Measurements from ENCODE around the gene MEG3. TPM values are rescaled to one million over a fixed set of nuclear protein-coding genes. Genes with fewer than 3 reads are reported as not detected.

MEG3 gene
- total and polyA plus RNA-seq, 2 donors (not counting 3 experiments of a cell fraction or from before 2014, with no cell fraction given), result 378 to 508 TPM

DNA sequence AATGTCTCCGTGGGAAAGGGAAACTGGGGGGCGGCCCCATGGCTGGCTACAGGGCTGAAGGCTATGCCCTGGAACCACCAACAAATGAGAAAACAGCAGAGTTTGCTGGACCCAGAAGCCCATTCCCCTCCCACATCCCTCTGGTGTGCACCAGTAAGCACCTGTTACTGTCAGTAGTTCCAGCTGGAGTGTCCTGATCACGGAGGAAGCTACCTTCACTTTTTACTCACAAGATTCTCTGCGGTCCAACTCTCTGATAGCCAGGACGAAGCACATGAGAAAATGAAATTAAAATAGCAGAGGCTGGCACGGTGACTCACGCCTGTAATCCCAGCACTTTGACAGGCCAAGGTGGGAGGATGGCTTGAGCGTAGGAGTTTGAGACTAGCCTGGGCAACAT lies 22.7 kb upstream of the MEG3 start:
- FAIRE-seq (no peak), DNase-seq (ENCODE audit: low read depth, low spot score) (no peak)
- Histone ChIP-seq H3K9me1 (replicated peaks; ENCODE audit: control insufficient read depth, extremely low read depth, insufficient read depth, low read length) (no peaks in the 10 kb centered on the region), H2AFZ (ENCODE audit: low read depth, low read length) (no peak overlapping the region), H3K9me3 (replicated peaks; ENCODE audit: control insufficient read depth, insufficient read depth, low read length) (no peaks in the 10 kb centered on the region), H3K9ac (replicated peaks; ENCODE audit: extremely low read depth, insufficient read depth, low read length) (no peak overlapping the region), H3K79me2 (ENCODE audit: control insufficient read depth, insufficient read depth, low read length) (no peaks in the 10 kb centered on the region), H3K4me1 (ENCODE audit: control insufficient read depth, extremely low read depth, insufficient read depth, low read length) (no peaks in the 10 kb centered on the region), H3K4me3 (replicated peaks in 1 of 3; ENCODE audit: insufficient read depth in 1 of 3, low read depth in 1 of 3, low read length in 3 of 3) (no peak overlapping the region), H3K4me2 (ENCODE audit: insufficient read depth, low read length) (no peak overlapping the region), H4K20me1 (replicated peaks; ENCODE audit: control insufficient read depth, extremely low read depth, insufficient read depth, low read length) (no peaks in the 10 kb centered on the region), H3K36me3 (ENCODE audit: control insufficient read depth in 2 of 2, extremely low read depth in 1 of 2, insufficient read depth in 2 of 2, low read length in 2 of 2) (no peaks in the 10 kb centered on the region), H3K27me3 (ENCODE audit: control insufficient read depth in 2 of 2, insufficient read depth in 2 of 2, low read length in 2 of 2) (peaks cover 0 to 8% of the 10 kb centered on the region in 2 experiments), H3K27ac (ENCODE audit: insufficient read depth, low read depth, low read length) (no peak overlapping the region)
- dilution Hi-C loops (cut with MboI; ENCODE audit: extremely low pct_ligation_motif_present, low sequenced_read_pairs) (no loop called here), intact Hi-C loops (cut with micrococcal nuclease) (no loop called here)
- POLR2A ChIA-PET, result no interaction called here
- CTCF ChIA-PET, result interaction anchor here (0.9 kb wide), 1 partner anchor 93 kb away, joined by 3 read pairs; no protein-coding TSS in a partner anchor
- TF ChIP-seq FOS (IDR thresholded peaks at IDR 0.05; ENCODE audit: borderline replicate concordance, insufficient read depth, low read length), result no peak
- TF ChIP-seq, protein P1, sequence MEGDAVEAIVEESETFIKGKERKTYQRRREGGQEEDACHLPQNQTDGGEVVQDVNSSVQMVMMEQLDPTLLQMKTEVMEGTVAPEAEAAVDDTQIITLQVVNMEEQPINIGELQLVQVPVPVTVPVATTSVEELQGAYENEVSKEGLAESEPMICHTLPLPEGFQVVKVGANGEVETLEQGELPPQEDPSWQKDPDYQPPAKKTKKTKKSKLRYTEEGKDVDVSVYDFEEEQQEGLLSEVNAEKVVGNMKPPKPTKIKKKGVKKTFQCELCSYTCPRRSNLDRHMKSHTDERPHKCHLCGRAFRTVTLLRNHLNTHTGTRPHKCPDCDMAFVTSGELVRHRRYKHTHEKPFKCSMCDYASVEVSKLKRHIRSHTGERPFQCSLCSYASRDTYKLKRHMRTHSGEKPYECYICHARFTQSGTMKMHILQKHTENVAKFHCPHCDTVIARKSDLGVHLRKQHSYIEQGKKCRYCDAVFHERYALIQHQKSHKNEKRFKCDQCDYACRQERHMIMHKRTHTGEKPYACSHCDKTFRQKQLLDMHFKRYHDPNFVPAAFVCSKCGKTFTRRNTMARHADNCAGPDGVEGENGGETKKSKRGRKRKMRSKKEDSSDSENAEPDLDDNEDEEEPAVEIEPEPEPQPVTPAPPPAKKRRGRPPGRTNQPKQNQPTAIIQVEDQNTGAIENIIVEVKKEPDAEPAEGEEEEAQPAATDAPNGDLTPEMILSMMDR (IDR thresholded peaks at IDR 0.05; ENCODE audit: extremely low read depth in 1 of 2, insufficient read depth in 1 of 2, low read depth in 1 of 2, low read length in 2 of 2), result no peak
- TF ChIP-seq EZH2 (IDR thresholded peaks at IDR 0.05; ENCODE audit: borderline replicate concordance, low read depth, low read length, severe bottlenecking), result no peak
- no TSS peak for BruUV-seq (replicated peaks)

DNA sequence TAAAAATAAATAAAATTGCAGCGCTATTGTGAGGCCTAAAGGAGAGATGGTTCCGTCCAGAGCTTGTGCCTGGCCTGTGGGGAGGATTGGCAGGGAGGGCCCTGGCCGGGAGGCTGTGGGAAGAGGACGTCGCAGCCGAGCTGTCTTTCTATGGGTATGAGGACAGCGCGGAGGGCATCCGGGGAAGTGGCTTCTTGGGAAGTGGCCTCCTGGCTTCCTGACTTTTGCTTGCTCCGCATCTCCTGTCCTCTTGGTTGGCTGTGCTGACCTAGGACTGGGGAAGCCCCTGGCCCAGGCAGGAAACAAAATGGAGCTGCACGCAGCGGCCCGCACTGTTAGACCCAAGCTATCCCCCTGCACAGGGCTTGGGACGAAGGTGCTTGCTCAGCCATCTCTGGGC lies 22.2 kb upstream of the MEG3 start:
- no TSS peak for BruUV-seq (replicated peaks)
- H3K9me1 ChIP-seq (replicated peaks; ENCODE audit: control insufficient read depth, extremely low read depth, insufficient read depth, low read length), result no peaks in the 10 kb centered on the region
- H3K27me3 ChIP-seq (ENCODE audit: control insufficient read depth in 2 of 2, insufficient read depth in 2 of 2, low read length in 2 of 2), result peaks cover 0 to 8% of the 10 kb centered on the region in 2 experiments
- POLR2A ChIA-PET, result no interaction called here
- H3K79me2 ChIP-seq (ENCODE audit: control insufficient read depth, insufficient read depth, low read length), result no peaks in the 10 kb centered on the region
- H3K27ac ChIP-seq (ENCODE audit: insufficient read depth, low read depth, low read length), result no peak overlapping the region
- no peak for FAIRE-seq
- no peaks in the 10 kb centered on the region for H3K36me3 ChIP-seq (ENCODE audit: control insufficient read depth in 2 of 2, extremely low read depth in 1 of 2, insufficient read depth in 2 of 2, low read length in 2 of 2)
- TF ChIP-seq MYC (IDR thresholded peaks at IDR 0.05; ENCODE audit: low read depth, low read length) (no peak), EZH2 (IDR thresholded peaks at IDR 0.05; ENCODE audit: borderline replicate concordance, low read depth, low read length, severe bottlenecking) (no peak), GATA2 (IDR thresholded peaks at IDR 0.05; ENCODE audit: insufficient read depth, insufficient read length, low read depth, low read length) (no peak), JUN (IDR thresholded peaks at IDR 0.05; ENCODE audit: borderline replicate concordance, insufficient read depth, insufficient read length, low read depth) (no peak), POLR2A (IDR thresholded peaks at IDR 0.05; ENCODE audit: low read depth, low read length) (no peak), FOS (IDR thresholded peaks at IDR 0.05; ENCODE audit: borderline replicate concordance, insufficient read depth, low read length) (no peak)
- TF ChIP-seq, protein P2, sequence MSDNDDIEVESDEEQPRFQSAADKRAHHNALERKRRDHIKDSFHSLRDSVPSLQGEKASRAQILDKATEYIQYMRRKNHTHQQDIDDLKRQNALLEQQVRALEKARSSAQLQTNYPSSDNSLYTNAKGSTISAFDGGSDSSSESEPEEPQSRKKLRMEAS (IDR thresholded peaks at IDR 0.05; ENCODE audit: insufficient read depth, insufficient read length), result no peak
- TF ChIP-seq, protein P1 (IDR thresholded peaks at IDR 0.05; ENCODE audit: extremely low read depth in 1 of 2, insufficient read depth in 1 of 2, low read depth in 1 of 2, low read length in 2 of 2), result no peak
- H3K4me2 ChIP-seq (ENCODE audit: insufficient read depth, low read length), result no peak overlapping the region
- dilution Hi-C loops (cut with MboI; ENCODE audit: extremely low pct_ligation_motif_present, low sequenced_read_pairs) (no loop called here), intact Hi-C loops (cut with micrococcal nuclease) (no loop called here)
- no peak for DNase-seq (ENCODE audit: low read depth, low spot score)
- CTCF ChIA-PET, result interaction anchor here (0.9 kb wide), 1 partner anchor 94 kb away, joined by 3 read pairs; no protein-coding TSS in a partner anchor
- H3K9me3 ChIP-seq (replicated peaks; ENCODE audit: control insufficient read depth, insufficient read depth, low read length), result no peaks in the 10 kb centered on the region
- no peaks in the 10 kb centered on the region for H4K20me1 ChIP-seq (replicated peaks; ENCODE audit: control insufficient read depth, extremely low read depth, insufficient read depth, low read length)
- no peak overlapping the region for H3K4me3 ChIP-seq (replicated peaks in 1 of 3; ENCODE audit: insufficient read depth in 1 of 3, low read depth in 1 of 3, low read length in 3 of 3)
- no peak overlapping the region for H3K9ac ChIP-seq (replicated peaks; ENCODE audit: extremely low read depth, insufficient read depth, low read length)
- no peaks in the 10 kb centered on the region for H3K4me1 ChIP-seq (ENCODE audit: control insufficient read depth, extremely low read depth, insufficient read depth, low read length)
- no peak overlapping the region for H2AFZ ChIP-seq (ENCODE audit: low read depth, low read length)
